Erythroblast (primary cell): ENCODE results near the gene PTGDR.

Experiments used
- DNase-seq, 2 experiments: peaks; one replicate each; lab custom pipeline; 2025; lab: John Stamatoyannopoulos, UW
- GATA1 ChIP-seq: IDR thresholded peaks from 2 replicates; pipeline ENCODE4 v1.6.1; 2011; ENCODE audit warnings: low read depth, mild to moderate bottlenecking, control low read depth, low read length, moderate library complexity
- POLR2A ChIP-seq: IDR thresholded peaks from 2 replicates; pipeline ENCODE4 v1.6.1; 2011; ENCODE audit warnings: mild to moderate bottlenecking, low read length

Gene PTGDR, protein sequence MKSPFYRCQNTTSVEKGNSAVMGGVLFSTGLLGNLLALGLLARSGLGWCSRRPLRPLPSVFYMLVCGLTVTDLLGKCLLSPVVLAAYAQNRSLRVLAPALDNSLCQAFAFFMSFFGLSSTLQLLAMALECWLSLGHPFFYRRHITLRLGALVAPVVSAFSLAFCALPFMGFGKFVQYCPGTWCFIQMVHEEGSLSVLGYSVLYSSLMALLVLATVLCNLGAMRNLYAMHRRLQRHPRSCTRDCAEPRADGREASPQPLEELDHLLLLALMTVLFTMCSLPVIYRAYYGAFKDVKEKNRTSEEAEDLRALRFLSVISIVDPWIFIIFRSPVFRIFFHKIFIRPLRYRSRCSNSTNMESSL

DNA sequence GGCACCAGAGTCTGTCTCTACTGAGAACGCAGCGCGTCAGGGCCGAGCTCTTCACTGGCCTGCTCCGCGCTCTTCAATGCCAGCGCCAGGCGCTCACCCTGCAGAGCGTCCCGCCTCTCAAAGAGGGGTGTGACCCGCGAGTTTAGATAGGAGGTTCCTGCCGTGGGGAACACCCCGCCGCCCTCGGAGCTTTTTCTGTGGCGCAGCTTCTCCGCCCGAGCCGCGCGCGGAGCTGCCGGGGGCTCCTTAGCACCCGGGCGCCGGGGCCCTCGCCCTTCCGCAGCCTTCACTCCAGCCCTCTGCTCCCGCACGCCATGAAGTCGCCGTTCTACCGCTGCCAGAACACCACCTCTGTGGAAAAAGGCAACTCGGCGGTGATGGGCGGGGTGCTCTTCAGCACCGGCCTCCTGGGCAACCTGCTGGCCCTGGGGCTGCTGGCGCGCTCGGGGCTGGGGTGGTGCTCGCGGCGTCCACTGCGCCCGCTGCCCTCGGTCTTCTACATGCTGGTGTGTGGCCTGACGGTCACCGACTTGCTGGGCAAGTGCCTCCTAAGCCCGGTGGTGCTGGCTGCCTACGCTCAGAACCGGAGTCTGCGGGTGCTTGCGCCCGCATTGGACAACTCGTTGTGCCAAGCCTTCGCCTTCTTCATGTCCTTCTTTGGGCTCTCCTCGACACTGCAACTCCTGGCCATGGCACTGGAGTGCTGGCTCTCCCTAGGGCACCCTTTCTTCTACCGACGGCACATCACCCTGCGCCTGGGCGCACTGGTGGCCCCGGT lies at the start of gene PTGDR:
Gene PTGDR (plus strand): TSS at position 198 of the 778 bp plus-strand sequence. CDS start 117 bp downstream, at position 315.
- DNase-seq, result peak; percentile 22 to 34
- TF ChIP-seq GATA1 (no peak), POLR2A (no peak)

DNA sequence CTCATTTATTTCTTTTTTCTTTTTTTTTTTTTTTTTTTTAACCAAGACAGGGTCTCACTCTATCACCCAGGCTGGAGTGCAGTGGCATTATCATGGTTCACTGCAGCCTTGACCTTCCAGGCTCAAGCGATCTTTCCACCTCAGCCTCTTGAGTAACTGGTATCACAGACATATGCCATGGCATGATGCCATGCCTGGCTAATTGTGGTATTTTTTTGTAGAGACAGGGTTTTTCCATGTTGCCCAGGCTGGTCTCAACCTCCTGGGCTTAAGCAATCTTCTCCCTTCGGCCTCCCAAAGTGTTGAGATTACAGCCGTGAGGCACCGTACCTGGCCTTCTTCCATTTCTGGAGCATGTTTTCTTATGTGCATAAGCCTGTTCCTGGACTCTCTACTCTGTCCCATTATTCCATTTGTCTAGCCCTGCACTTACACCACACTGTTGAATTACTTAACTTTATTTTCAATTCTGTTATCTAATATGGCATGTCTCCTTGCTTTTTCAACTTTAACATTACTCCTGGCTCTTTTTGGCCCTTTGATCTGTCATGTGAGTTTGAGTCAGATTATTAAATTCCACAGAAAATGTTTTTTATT lies 47.9 kb upstream of the PTGDR start:
- TF ChIP-seq POLR2A (no peak), GATA1 (no peak)
- DNase-seq, result no peak

DNA sequence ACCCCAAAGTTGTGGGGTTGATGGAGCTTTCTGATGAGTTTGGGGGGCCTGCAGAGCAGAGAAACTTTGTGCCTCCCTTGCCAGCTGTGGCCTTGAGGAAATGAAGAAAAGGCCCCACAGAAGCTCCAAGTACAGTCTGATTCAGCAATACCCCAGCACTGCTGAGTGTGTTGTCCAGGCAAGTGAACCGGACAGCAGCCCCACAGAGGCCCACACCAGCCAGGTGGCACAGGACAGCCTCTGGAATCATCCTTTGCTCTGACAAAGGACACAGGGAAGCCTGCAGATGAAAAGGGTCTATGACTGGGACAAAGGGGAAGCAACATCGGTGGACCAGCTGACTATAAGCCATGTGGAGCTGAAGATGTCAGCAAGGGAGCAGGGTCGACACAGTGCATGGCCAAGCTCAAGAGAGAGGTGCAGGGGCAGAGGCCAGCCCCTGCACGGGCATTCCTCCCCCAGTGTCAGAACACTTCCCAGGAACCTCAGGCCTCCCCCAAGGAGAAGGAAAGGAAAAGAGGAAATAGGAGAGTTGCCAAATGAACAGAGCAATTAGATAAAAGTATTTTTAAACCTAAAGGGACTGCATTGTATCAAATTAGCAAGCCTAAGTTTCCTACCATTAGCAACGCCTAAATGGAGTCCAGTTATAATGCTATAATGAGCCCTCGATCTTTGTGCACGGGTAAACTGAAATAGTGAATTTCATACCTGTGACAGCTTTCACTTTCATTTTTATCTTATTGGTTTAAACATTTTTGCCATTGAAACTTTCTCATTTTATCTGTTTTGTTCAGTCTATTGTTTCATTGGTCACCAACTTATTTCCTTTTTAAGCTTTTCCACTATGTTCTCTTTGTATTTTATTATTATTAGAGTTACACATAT lies 46.3 kb upstream of the PTGDR start:
- no peak for DNase-seq

DNA sequence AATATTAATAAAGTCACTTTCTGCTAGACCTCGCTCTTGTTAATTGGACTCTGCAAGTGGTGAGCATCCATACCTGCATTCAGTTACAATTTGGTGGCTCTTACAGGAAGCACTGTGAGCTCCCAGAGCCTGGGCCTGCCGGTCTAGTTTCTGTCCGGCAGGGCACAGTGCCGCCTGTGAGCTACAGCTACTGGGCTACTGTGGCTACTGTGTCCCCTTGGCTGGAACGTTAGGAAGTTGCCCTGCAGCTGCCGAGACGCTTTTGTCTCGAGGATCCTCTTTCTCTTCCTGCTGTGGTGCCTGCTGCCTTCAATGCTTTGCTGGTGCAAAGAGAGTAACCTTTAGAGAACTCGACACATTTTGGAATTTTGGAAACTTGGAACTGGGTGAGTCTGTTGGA lies 44.6 kb upstream of the PTGDR start:
- TF ChIP-seq POLR2A (no peak), GATA1 (no peak)
- no peak for DNase-seq

More for the DNA sequence above, 46.3 kb upstream of the PTGDR start:
- no peak for TF ChIP-seq POLR2A
- no peak for TF ChIP-seq GATA1

DNA sequence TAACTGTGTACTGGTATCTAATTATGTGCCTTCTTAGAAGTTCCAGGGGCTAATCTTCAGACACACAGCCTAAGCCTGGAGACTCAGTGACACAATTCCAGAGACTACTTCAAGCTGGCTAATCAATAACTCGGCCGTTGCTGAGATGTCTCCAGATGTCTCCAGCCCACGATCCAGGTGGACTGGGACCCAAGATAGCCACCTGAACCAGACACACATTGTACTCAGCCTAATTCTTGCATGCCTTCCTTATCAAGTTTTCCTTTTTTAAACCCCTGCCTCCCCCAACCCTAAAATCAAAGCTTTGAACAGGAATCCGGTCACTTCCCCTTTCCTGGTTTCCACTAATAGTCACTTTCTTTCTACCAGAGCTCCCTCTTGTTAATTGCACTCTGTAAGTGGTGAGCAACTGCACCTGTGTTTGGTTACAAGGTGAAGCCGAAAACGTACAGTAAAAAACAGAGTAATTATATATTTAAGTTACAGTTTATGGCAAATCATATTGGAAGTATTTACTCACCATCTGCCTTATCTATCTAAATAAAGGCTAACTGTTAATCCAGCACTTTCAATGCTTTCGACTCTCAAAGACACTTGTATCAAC lies 39.8 kb upstream of the PTGDR start:
- no peak for TF ChIP-seq GATA1
- TF ChIP-seq POLR2A, result no peak
- no peak for DNase-seq

DNA sequence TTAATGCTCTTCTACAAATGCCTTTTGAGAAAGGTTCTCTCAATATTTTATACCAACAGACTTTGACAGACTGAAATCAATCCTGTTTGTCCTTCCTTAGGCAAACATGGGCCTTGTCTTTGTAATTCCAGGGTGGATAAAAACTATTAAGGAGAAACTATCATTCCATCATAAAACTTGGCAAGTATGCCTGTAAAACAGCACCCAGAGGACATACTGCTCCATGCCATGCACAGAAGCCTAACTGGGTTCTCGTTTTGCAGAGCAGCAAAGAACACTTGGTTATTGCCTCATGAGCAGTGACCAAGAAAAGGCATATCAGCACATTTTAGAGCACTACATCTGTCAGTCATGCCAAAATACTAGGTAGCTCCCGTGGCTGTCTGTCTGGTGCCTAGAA lies 33.8 kb upstream of the PTGDR start:
- TF ChIP-seq POLR2A (no peak), GATA1 (no peak)
- no peak for DNase-seq

DNA sequence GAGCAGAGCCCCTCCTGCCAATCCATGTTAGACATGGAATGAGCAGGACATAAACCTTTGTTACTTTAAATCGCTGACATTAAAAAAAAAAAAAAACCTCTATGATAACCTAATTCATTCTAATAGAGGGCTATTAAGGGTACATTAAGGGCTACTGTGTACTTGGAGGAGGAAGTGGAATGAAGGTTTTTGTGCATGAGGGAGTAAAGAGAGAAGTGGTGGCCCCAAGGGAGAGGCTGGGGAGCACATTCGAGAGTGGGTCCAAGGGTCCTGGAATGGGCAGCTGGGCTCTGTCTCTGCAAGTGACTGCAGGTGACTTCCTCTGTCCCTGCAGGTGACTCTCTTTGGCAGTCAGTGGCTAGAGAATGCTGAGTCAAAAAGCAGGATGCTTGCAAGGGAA lies 32.1 kb upstream of the PTGDR start:
- no peak for TF ChIP-seq POLR2A
- TF ChIP-seq GATA1, result no peak

DNA sequence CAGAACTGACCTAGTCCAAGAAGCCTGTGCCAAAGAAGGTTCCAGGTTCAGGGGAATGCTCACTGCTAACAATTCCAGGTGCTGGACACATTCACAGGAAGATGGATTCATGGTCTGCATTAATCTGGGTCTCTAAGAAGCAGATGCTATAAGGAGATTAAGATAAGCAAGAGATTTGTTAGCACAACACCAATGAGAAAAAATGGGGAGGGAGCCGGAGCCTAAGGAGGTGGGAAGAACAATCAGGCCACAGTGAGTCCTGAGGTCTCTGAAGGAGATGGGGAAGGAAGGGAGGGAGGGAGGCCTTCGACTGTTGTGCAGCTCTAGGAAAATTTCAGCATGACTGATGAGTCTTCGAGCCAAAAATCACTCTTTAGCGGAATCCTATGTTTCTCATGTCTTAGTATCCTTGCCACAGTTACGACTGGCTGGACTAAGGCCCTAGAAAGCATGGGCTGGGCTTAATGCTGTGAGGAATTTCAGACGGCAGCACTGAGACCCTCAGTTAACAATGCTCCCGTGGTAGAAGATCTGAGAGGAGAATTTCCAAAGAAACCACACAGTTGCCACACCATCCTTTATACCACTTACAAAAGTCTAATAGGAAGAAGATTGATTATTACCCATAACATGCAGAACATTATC lies 31.5 kb upstream of the PTGDR start:
- DNase-seq, result no peak
- TF ChIP-seq GATA1 (no peak), POLR2A (no peak)

More for the DNA sequence above, 32.1 kb upstream of the PTGDR start:
- DNase-seq, result no peak

DNA sequence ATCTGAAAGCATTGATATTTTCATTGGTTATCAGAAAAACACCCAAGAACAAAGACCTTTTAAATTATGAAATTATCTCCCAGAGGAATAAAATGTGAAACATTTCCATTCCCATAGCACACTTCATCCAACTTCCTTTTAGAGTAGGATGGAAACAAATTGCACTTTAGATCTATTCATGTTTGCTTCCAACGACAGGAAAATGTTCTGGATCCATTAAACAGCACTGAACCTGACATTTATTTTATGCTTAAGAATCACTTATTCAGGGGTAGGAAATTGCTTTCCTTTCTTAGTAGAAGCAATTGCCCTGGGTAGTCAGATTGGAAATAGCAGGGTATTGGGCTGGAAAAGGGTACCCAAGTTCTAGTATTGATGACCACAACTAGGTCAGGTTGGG lies 28.8 kb upstream of the PTGDR start:
- TF ChIP-seq GATA1, result no peak
- TF ChIP-seq POLR2A, result no peak
- no peak for DNase-seq

DNA sequence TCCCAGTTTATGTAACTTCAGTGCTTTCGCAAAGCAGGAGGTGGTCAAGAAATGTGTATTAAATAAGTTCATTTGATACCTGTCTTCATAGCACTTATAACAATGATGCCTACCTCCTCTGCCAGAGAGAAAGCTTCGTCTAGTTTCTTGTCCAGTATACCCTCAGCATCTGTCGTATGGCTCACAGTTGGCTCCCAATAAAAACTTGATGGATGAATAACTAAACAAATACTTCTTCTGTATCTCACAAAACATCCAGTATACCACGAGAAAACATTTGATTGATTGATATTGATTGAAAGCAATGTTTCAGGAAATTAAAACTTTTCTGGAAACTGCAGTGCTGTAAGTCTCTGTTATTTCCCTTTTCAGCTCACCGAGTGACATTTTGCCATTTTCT lies 26.9 kb upstream of the PTGDR start:
- TF ChIP-seq POLR2A (no peak), GATA1 (no peak)
- no peak for DNase-seq

DNA sequence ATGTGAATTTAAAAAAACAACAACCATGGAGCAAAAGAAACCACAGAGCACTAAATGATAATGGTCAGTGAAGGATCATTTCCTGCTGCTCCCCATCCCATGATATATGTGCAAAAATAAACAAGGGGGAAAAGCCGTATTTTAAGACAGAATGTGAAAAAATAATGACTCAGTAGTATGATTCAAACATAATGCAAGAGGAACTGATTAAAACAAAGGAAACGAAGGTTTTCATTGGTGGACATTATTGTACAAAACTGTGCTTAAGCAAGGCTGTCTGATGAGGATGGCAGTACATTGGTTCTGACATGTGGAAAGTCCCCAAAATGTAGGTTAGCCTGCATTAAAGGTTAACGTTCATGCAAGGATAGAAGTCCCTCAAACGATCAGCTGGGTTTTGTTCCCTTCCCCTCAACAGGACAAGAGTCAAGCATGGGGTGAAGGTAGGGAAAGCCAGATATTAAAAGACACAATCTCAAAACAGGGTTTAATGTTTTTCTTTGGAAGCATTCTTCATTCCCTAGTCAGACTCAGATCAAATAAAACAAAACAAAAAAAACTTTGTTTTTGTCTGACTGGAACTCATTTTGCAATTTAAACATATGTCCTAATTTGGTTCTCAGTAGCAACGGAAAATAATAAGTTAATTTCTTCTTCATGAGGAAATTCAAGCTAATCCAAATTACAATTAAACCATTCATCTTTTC lies 26.3 kb upstream of the PTGDR start:
- TF ChIP-seq POLR2A (no peak), GATA1 (no peak)
- no peak for DNase-seq

DNA sequence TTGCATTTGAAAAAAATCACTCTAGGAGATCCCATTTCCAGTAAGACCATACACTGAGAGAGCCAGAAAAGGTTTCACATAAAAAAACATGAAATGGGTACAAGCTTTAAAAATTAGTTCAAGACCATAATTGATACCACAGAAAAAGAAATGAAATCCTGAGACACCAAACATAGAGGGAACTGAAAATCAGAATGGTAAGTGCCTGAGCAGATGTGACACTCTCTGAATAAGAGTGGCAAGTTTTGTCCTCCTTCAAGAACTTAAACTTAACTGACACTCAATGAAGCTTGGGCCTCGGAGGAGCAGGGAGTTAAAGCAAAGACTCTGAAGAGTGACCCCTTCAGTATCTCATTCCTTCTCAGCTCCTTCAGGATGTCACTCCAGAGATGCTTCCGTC lies 23.2 kb upstream of the PTGDR start:
- no peak for TF ChIP-seq POLR2A
- no peak for TF ChIP-seq GATA1
- no peak for DNase-seq

DNA sequence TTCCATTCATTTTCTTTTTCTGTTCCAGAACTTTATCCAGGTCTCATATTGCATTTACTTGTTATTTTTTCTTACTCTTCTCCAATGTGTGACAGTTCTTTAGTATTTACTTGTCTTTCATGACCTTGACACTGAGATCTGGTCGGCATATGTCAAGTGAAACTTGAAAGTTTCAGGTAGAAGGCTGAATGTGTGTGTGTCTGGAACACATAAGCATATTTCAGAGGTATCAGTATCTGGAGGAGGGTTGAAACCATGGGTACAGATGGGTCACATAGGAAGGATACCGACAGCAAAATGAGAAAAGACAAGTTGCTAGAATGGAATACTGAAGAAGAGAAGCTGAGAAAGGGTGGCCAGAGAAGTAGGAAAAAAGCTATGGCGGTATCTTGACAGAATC lies 22.5 kb upstream of the PTGDR start:
- no peak for DNase-seq
- no peak for TF ChIP-seq POLR2A
- no peak for TF ChIP-seq GATA1
